AG09309 (cell line): ENCODE measurements around the gene CHRNA1.

Source experiments
- DNase-seq: peaks from one replicate; pipeline ENCODE4 v3.0.0-alpha.2; 2010; ENCODE audit warnings: low read depth
- H3K4me3 ChIP-seq: 2 replicates; pipeline ENCODE4 v1.5.1; 2011; ENCODE audit warnings: mild to moderate bottlenecking, low read depth, low read length, moderate library complexity; ENCODE audit not compliant: control insufficient read depth
- TF ChIP-seq, protein P1 (sequence below): IDR thresholded peaks from 2 replicates; pipeline ENCODE4 v1.5.1; 2011; ENCODE audit warnings: mild to moderate bottlenecking, low read depth, low read length, inconsistent platforms; ENCODE audit not compliant: insufficient read depth, control insufficient read depth; ENCODE audit errors: missing control alignments

CHRNA1 gene

DNA sequence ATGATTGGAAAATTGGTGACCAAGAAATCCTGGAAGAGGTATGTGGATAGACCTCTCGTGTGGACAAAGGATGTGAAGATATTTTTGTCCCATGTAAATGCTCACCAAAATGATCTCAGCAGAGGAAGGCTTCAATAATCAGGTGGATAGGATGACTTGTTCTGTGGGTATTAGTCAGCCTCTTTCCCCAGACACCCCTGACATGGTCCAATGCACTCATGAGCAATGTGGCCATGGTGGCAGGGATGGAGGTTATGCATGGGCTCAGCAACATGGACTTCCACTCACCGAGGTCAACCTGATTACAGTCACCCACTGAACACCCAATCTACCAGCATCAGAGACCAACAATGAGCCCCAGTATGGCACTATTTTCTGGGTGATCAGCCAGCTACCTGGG is 20.2 kb downstream of the CHRNA1 start:
- no peak for DNase-seq
- H3K4me3 ChIP-seq = no peak overlapping the region
- TF ChIP-seq, protein P1, sequence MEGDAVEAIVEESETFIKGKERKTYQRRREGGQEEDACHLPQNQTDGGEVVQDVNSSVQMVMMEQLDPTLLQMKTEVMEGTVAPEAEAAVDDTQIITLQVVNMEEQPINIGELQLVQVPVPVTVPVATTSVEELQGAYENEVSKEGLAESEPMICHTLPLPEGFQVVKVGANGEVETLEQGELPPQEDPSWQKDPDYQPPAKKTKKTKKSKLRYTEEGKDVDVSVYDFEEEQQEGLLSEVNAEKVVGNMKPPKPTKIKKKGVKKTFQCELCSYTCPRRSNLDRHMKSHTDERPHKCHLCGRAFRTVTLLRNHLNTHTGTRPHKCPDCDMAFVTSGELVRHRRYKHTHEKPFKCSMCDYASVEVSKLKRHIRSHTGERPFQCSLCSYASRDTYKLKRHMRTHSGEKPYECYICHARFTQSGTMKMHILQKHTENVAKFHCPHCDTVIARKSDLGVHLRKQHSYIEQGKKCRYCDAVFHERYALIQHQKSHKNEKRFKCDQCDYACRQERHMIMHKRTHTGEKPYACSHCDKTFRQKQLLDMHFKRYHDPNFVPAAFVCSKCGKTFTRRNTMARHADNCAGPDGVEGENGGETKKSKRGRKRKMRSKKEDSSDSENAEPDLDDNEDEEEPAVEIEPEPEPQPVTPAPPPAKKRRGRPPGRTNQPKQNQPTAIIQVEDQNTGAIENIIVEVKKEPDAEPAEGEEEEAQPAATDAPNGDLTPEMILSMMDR = no peak

DNA sequence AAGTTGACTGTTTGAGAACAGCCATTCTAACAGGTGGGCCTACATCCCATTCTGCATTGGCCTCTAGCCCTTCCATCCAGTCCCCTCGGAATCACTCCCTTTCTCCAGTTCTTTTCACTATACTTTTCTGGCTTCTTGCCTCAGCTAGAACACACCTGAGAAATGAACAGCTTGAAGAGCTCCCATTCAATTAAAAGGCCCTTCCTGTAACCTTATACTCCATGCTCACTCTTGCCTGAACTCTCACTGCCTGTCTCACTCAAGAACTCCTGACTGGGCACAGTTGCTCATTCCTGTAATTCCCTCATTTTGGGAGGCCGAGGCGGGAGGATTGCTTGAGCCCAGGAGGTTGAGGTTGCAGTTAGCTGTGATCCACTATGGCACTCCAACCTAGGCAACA is 23.6 kb downstream of the CHRNA1 start:
- H3K4me3 ChIP-seq = no peak overlapping the region
- DNase-seq = no peak
- TF ChIP-seq, protein P1 = no peak

DNA sequence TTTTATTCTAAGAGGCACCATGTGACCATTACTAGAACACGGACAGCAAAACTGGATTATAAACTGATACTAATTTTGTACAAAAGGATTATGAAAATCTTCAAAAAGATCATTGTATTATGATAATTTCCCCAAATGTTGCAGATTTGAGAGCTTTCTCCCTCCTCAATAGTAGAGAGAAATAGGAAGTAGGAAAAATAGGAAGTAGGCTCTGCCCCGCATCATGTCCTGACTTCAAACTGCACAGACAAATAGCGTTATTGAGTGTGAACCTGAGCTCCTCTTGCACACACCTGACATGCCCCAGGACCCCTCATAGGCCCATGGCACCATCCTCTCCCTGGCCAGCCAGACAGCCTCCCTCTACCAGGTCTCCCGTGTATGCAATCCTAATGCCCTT is 25.4 kb downstream of the CHRNA1 start:
- DNase-seq = no peak
- TF ChIP-seq, protein P1 = no peak
- no peak overlapping the region for H3K4me3 ChIP-seq

DNA sequence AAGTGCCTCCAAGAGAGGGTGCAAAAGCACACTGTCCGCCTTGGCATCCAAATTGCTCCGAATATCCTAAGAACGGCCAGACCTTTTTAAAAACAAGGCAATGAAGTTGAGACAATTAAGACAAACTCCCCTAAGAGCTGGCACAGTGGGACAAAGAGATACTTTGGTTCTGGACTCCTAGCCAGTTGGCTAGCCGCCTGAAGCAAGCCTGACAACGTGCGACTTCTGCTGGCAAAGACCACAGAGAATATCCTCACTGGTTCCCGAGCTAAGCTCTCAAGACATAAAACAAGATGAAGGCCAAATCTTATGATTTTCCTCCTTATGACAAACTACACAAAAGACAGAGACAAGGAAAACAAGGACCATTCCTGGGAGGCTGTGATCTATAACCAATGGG is 32.7 kb downstream of the CHRNA1 start:
- TF ChIP-seq, protein P1 = no peak
- no peak overlapping the region for H3K4me3 ChIP-seq
- DNase-seq = no peak

DNA sequence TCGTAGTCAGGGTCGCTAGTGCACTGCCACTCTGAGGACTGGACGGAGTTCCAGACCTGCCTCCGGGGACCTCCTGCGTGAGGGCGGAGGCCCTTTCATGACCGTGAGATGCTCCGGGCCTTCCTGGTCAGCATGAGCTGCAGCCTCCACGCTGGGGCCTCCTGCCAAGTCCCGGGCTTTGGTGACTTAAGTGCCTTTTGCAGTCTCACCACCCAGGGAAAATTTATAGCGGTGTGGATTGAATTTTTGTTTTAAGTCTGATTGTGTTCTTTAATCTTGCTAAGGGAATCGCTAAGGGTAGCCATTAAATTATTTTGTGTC is 33.6 kb downstream of the CHRNA1 start:
- H3K4me3 ChIP-seq = no peak overlapping the region
- TF ChIP-seq, protein P1 = no peak
- DNase-seq = no peak

DNA sequence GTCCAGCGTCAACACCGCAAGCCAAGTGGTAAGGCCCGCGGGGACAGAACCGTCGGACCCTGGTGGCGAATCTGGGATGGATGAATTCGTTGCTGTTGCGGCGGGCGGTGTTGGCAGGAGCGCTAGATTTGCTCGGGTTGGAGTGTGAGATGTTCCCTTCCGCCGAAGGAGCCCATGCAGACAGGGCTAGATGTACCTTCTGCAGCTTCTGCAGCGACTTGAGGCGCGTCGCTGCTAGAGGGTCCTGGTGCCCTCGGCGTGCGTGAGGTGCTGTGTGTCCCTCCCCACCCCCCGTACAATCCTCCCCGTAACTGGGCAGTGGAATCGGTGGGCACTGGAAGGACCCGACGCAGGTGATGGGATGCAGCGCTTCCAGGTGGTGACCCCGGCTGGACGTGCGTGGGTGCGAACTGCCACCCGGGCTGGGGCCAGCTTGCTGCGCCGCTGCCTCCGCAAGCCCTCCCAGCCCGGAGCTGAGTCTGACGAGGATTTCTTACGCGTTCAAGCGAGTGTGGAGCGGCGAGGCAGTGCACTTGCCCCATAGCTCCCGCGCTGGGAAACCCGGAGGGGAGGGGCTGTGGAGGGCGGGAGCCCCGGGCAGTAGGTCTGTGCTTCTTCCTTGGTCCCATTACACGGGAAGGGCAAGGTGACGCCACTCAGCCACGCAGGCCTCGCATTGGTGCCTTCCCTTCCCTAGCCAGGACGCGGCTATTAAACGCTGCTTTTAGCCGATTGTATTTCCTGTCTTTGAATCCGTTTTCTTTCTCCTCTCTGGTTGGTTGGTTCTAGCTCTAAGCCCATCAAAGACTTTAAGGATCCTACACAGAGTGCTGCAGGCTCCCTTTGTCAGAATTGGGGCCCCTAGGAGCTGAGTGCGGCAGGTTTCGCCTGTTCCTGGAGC is 34.2 kb downstream of the CHRNA1 start:
- TF ChIP-seq, protein P1 = no peak
- H3K4me3 ChIP-seq = peak overlapping the region; percentile 50
- DNase-seq = no peak
